MCF 10A (cell line): ENCODE data around the gene PLCB1. TPM values are rescaled to one million over a fixed set of nuclear protein-coding genes. Genes with fewer than 3 reads are reported as not detected.

Experiments used
- BruUV-seq: library from RNA; stranded (reverse); fragments of 400-500 nt; replicated peaks from 2 replicates; lab custom pipeline; 2021; lab: Mats Ljungman, UMichigan
- CTCF ChIA-PET: fragments of 300-600 bp; sonication (Branson Sonifier 250); formaldehyde crosslinking; extraction: SDS; loops from one replicate; lab custom pipeline; 2021; ENCODE audit warnings: antibody characterized with exemption, inconsistent platforms; lab: Yijun Ruan, JAX
- POLR2A ChIA-PET: fragments of 300-600, 350-650 bp; sonication (Branson Sonifier 250); formaldehyde crosslinking; extraction: SDS; loops from one replicate; lab custom pipeline; 2020; ENCODE audit warnings: antibody characterized with exemption, inconsistent platforms; lab: Yijun Ruan, JAX
- DNase-seq: peaks from one replicate; pipeline ENCODE4 v3.0.0-alpha.2; 2018; ENCODE audit not compliant: unreplicated experiment
- H3K27ac Mint-ChIP-seq: one replicate; pipeline ENCODE4 v1.8.0; 2022; ENCODE audit warnings: mild to moderate bottlenecking, low read depth, mixed read lengths; ENCODE audit not compliant: unreplicated experiment
- H3K27me3 Mint-ChIP-seq: one replicate; pipeline ENCODE4 v1.8.0; 2022; ENCODE audit warnings: mixed read lengths; ENCODE audit not compliant: insufficient read depth, unreplicated experiment
- H3K36me3 Mint-ChIP-seq: one replicate; pipeline ENCODE4 v1.8.0; 2022; ENCODE audit warnings: mild to moderate bottlenecking, moderate library complexity, mixed read lengths; ENCODE audit not compliant: insufficient read depth, unreplicated experiment
- H3K4me1 Mint-ChIP-seq: one replicate; pipeline ENCODE4 v1.8.0; 2022; ENCODE audit warnings: mixed read lengths; ENCODE audit not compliant: insufficient read depth, unreplicated experiment
- H3K4me3 Mint-ChIP-seq: one replicate; pipeline ENCODE4 v1.8.0; 2022; ENCODE audit warnings: mild to moderate bottlenecking, moderate library complexity, mixed read lengths; ENCODE audit not compliant: unreplicated experiment
- H3K9me3 Mint-ChIP-seq: one replicate; pipeline ENCODE4 v1.8.0; 2022; ENCODE audit warnings: mixed read lengths; ENCODE audit not compliant: unreplicated experiment
- CTCF ChIP-seq: fragments of 200-600 bp; IDR thresholded peaks from one replicate; pipeline ENCODE4 v1.8.0; 2022; ENCODE audit warnings: antibody characterized with exemption, mild to moderate bottlenecking; ENCODE audit not compliant: unreplicated experiment
- intact Hi-C: fragments of 100-400 bp; cut with micrococcal nuclease; formaldehyde crosslinking; loops from 2 replicates; pipeline ENCODE4 v1.14.1; 2022
- total RNA-seq: library from RNA; stranded (reverse); gene quantifications from 2 replicates; pipeline ENCODE4 v1.2.3, GENCODE V29; 2022

The PLCB1 gene
- total RNA-seq, 1 experiment from 2014 or later, result 5.9 TPM

DNA sequence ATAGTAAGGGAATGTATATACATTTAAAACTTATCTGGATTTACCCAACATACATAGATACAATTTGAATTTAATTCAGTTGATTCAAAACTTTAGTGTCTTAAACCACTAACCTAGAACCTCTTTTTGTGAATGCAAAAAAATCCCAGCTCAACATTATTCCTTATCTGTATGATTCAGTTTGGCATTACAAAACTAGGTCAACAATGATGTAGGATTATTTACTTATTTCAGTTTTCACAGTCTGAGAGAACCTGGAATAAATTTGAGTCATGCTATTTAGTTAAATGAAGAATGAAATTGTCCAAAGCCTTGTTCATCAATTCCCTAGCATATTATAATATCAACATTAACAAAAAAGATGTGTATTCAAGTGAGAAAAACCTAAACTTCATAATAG, 7.4 kb upstream of the PLCB1 start:
- POLR2A ChIA-PET, result interaction anchor here (1.1 kb wide), 1 partner anchor 9 kb away, joined by 4 read pairs; no protein-coding TSS in a partner anchor
- CTCF ChIA-PET, result interaction anchor here (0.6 to 20.6 kb wide), 3 partner anchors 80 to 1579 kb away, joined by 3 to 357 read pairs (median 26); no protein-coding TSS in a partner anchor
- no peak for DNase-seq
- no peak for TF ChIP-seq CTCF
- Mint-ChIP-seq H3K27me3 (peaks cover 3% of the 10 kb centered on the region), H3K4me1 (no peaks in the 10 kb centered on the region), H3K9me3 (no peaks in the 10 kb centered on the region), H3K27ac (no peak overlapping the region), H3K36me3 (no peaks in the 10 kb centered on the region), H3K4me3 (no peak overlapping the region)
- intact Hi-C loops, result no loop called here
- no TSS peak for BruUV-seq

- no peak for TF ChIP-seq CTCF
- CTCF ChIA-PET, result interaction anchor here (0.6 to 20.6 kb wide), 8 partner anchors 9 to 594 kb away, joined by 3 to 357 read pairs (median 3); no protein-coding TSS in a partner anchor
- no TSS peak for BruUV-seq
- H3K4me3 Mint-ChIP-seq, result no peak overlapping the region
- intact Hi-C loops, result no loop called here
- peaks cover 3% of the 10 kb centered on the region for H3K4me1 Mint-ChIP-seq
- no peak for DNase-seq
- H3K9me3 Mint-ChIP-seq, result no peaks in the 10 kb centered on the region
- no peaks in the 10 kb centered on the region for H3K36me3 Mint-ChIP-seq
- no peak overlapping the region for H3K27ac Mint-ChIP-seq
- H3K27me3 Mint-ChIP-seq, result peaks cover 12% of the 10 kb centered on the region
- POLR2A ChIA-PET, result no interaction called here
Observed at GRCh38 chr20:8126181-8126580, 5.9 kb upstream of the PLCB1 start.

- Mint-ChIP-seq H3K36me3 (no peaks in the 10 kb centered on the region), H3K4me3 (no peak overlapping the region), H3K27me3 (peaks cover 12% of the 10 kb centered on the region), H3K4me1 (peaks cover 8% of the 10 kb centered on the region), H3K9me3 (no peaks in the 10 kb centered on the region), H3K27ac (no peak overlapping the region)
- POLR2A ChIA-PET, result interaction anchor here (0.6 to 0.9 kb wide), 2 partner anchors 10 to 67 kb away, joined by 3 read pairs; no protein-coding TSS in a partner anchor
- CTCF ChIA-PET, result interaction anchor here (0.5 to 20.6 kb wide), 11 partner anchors 11 to 627 kb away, joined by 3 to 357 read pairs (median 4); no protein-coding TSS in a partner anchor
- no TSS peak for BruUV-seq
- TF ChIP-seq CTCF, result no peak
- DNase-seq, result no peak
- intact Hi-C loops, result no loop called here
Observed at GRCh38 chr20:8126841-8127378, 5.2 kb upstream of the PLCB1 start.

DNA sequence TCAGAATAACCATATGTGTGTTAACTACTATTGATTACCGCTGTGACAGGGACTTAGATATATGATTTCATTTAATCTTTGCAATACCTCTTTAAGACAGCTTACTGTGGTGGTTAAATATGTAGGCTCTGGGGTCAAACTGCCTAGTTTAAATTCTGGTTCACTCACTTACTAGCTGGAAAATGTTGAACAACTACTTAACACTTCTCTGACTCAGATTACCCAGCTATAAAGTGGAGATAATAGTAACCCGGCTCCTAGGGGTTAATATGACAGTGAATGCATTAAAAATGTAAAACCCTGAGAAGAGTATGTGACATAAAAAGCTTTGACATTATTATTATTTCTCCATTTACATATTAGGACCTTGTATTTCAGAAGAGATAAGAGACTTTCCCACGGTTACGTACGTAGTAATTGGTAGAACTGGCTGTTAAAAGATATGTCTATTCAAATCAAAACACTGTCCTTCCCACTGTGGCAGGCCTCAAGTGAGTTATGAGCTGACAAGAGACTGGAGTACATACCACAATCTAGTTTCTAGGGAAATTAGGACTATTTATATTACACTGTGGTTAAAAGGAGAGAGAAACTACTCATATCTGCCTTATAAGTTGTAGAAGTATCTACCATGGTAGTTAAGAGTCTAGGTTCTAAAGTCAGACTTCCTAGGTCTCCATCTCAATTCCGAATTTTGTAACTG, 4.4 kb upstream of the PLCB1 start:
- peaks cover 12% of the 10 kb centered on the region for H3K27me3 Mint-ChIP-seq
- TF ChIP-seq CTCF, result no peak
- H3K9me3 Mint-ChIP-seq, result no peaks in the 10 kb centered on the region
- BruUV-seq, result no TSS peak
- H3K27ac Mint-ChIP-seq, result no peak overlapping the region
- H3K36me3 Mint-ChIP-seq, result no peaks in the 10 kb centered on the region
- intact Hi-C loops, result no loop called here
- peaks cover 8% of the 10 kb centered on the region for H3K4me1 Mint-ChIP-seq
- CTCF ChIA-PET, result interaction anchor here (0.6 to 20.6 kb wide), 12 partner anchors 25 to 823 kb away, joined by 3 to 357 read pairs (median 6); no protein-coding TSS in a partner anchor
- no peak for DNase-seq
- POLR2A ChIA-PET, result interaction anchor here (0.7 to 0.9 kb wide), 2 partner anchors 9 to 214 kb away, joined by 3 read pairs; no protein-coding TSS in a partner anchor
- H3K4me3 Mint-ChIP-seq, result no peak overlapping the region
